ENCODE data around the gene METTL2A. TPM values are rescaled to one million over a fixed set of nuclear protein-coding genes. Genes with fewer than 3 reads are reported as not detected.
"Not testable (repeated sequence)": the region's sequence is repeated elsewhere in the genome, so short reads cannot be mapped to it uniquely, and the experiment has no call there.

Gene METTL2A, protein sequence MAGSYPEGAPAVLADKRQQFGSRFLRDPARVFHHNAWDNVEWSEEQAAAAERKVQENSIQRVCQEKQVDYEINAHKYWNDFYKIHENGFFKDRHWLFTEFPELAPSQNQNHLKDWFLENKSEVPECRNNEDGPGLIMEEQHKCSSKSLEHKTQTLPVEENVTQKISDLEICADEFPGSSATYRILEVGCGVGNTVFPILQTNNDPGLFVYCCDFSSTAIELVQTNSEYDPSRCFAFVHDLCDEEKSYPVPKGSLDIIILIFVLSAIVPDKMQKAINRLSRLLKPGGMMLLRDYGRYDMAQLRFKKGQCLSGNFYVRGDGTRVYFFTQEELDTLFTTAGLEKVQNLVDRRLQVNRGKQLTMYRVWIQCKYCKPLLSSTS
- total RNA-seq (10 to 100 TPM; 28.3 to 36.0 TPM), polyA plus RNA-seq (ENCODE audit: insufficient read length in 2 of 2) (10 to 100 TPM; 29.7 to 36.0 TPM)
- long read RNA-seq, donor 1, transcript METTL2A-201 (9 exons, 2,537 nt): major isoform, 7 of 13 reads
- long read RNA-seq, donor 1, transcript METTL2A-202 (8 exons, 1,556 nt): minor isoform, 6 of 13 reads
- long read RNA-seq, donor 1, partial matches to known transcripts: 0 of 13 reads
- long read RNA-seq, donor 1, other reads (novel, unspliced or antisense): 0 of 13 reads
- long read RNA-seq, donor 2, partial matches to known transcripts: 0 of 2 reads
- long read RNA-seq, donor 2, other reads (novel, unspliced or antisense): 0 of 2 reads
- long read RNA-seq, donor 3, partial matches to known transcripts: 0 of 4 reads
- long read RNA-seq, donor 3, other reads (novel, unspliced or antisense): 0 of 4 reads
- long read RNA-seq, donor 4, transcript METTL2A-201 (9 exons, 2,537 nt): major isoform, 6 of 8 reads
- long read RNA-seq, donor 4, partial matches to known transcripts: 0 of 8 reads
- long read RNA-seq, donor 4, other reads (novel, unspliced or antisense): 0 of 8 reads

GRCh38 chr17:62423647-62424461 lies at the start of gene METTL2A:
METTL2A (plus strand) TSS chr17:62423897; CDS start chr17:62423903, 6 bp downstream.
- H3K4me1 ChIP-seq (ENCODE audit: control insufficient read depth, insufficient read depth, low read length); H3K36me3 ChIP-seq (ENCODE audit: control insufficient read depth, insufficient read depth, low read length); H3K27me3 ChIP-seq (ENCODE audit: control insufficient read depth, insufficient read depth, low read length); H3K9me3 ChIP-seq (ENCODE audit: control insufficient read depth, insufficient read depth, low read length): not testable (repeated sequence)
- DNase-seq (ENCODE audit: low read depth in 4 of 6, low spot score in 6 of 6): peak; percentile 58 to 96 (median 72)
- H3K27ac ChIP-seq (ENCODE audit: low read depth, low read length): peak within 1 kb of the TSS; percentile 35
- peak within 1 kb of the TSS; percentile 69 for H3K4me3 ChIP-seq (ENCODE audit: low read depth, low read length)
- under 1% methylated on average over 58 of the region's 58 CpGs for WGBS (ENCODE audit: insufficient coverage)

GRCh38 chr17:62380253-62380652 lies 43.4 kb upstream of the METTL2A start, which contains the start of gene EFCAB3:
EFCAB3 (plus strand) TSS chr17:62380553; CDS start chr17:62382980, 2,427 bp downstream.
- Histone ChIP-seq H3K27ac (ENCODE audit: low read depth, low read length) (no peak within 1 kb of the TSS), H3K27me3 (ENCODE audit: control insufficient read depth, insufficient read depth, low read length) (no peaks in the 10 kb centered on the region), H3K4me1 (ENCODE audit: control insufficient read depth, insufficient read depth, low read length) (no peaks in the 10 kb centered on the region), H3K4me3 (ENCODE audit: low read depth, low read length) (no peak within 1 kb of the TSS), H3K36me3 (ENCODE audit: control insufficient read depth, insufficient read depth, low read length) (no peaks in the 10 kb centered on the region), H3K9me3 (ENCODE audit: control insufficient read depth, insufficient read depth, low read length) (no peaks in the 10 kb centered on the region)
- no CpG with 5 or more reads among the region's 3 CpGs for WGBS (ENCODE audit: insufficient coverage)
- DNase-seq (ENCODE audit: low read depth in 4 of 6, low spot score in 6 of 6): no peak

GRCh38 chr17:62381561-62381960 lies 42.1 kb upstream of the METTL2A start:
- Histone ChIP-seq H3K36me3 (ENCODE audit: control insufficient read depth, insufficient read depth, low read length) (no peaks in the 10 kb centered on the region), H3K4me3 (ENCODE audit: low read depth, low read length) (no peak overlapping the region), H3K27ac (ENCODE audit: low read depth, low read length) (no peak overlapping the region), H3K27me3 (ENCODE audit: control insufficient read depth, insufficient read depth, low read length) (no peaks in the 10 kb centered on the region), H3K4me1 (ENCODE audit: control insufficient read depth, insufficient read depth, low read length) (no peaks in the 10 kb centered on the region), H3K9me3 (ENCODE audit: control insufficient read depth, insufficient read depth, low read length) (no peaks in the 10 kb centered on the region)
- no peak for DNase-seq (ENCODE audit: low read depth in 4 of 6, low spot score in 6 of 6)
- WGBS (ENCODE audit: insufficient coverage): 91% methylated on average over 17 of the region's 18 CpGs

- WGBS (ENCODE audit: insufficient coverage): no CpG with 5 or more reads among the region's 1 CpG
- H3K4me1 ChIP-seq (ENCODE audit: control insufficient read depth, insufficient read depth, low read length): no peaks in the 10 kb centered on the region
- H3K4me3 ChIP-seq (ENCODE audit: low read depth, low read length): no peak overlapping the region
- no peak overlapping the region for H3K27ac ChIP-seq (ENCODE audit: low read depth, low read length)
- no peaks in the 10 kb centered on the region for H3K9me3 ChIP-seq (ENCODE audit: control insufficient read depth, insufficient read depth, low read length)
- H3K36me3 ChIP-seq (ENCODE audit: control insufficient read depth, insufficient read depth, low read length): no peaks in the 10 kb centered on the region
- DNase-seq (ENCODE audit: low read depth in 4 of 6, low spot score in 6 of 6): no peak
- H3K27me3 ChIP-seq (ENCODE audit: control insufficient read depth, insufficient read depth, low read length): no peaks in the 10 kb centered on the region
Observed at GRCh38 chr17:62388856-62389255, 34.8 kb upstream of the METTL2A start.

- Histone ChIP-seq H3K4me1 (ENCODE audit: control insufficient read depth, insufficient read depth, low read length) (no peaks in the 10 kb centered on the region), H3K4me3 (ENCODE audit: low read depth, low read length) (no peak overlapping the region), H3K27ac (ENCODE audit: low read depth, low read length) (no peak overlapping the region), H3K9me3 (ENCODE audit: control insufficient read depth, insufficient read depth, low read length) (no peaks in the 10 kb centered on the region), H3K36me3 (ENCODE audit: control insufficient read depth, insufficient read depth, low read length) (no peaks in the 10 kb centered on the region), H3K27me3 (ENCODE audit: control insufficient read depth, insufficient read depth, low read length) (no peaks in the 10 kb centered on the region)
- DNase-seq (ENCODE audit: low read depth in 4 of 6, low spot score in 6 of 6): no peak
- WGBS (ENCODE audit: insufficient coverage): no CpG with 5 or more reads among the region's 1 CpG
Observed at GRCh38 chr17:62392908-62393307, 30.8 kb upstream of the METTL2A start.

GRCh38 chr17:62398891-62399290 lies 24.8 kb upstream of the METTL2A start:
- DNase-seq (ENCODE audit: low read depth in 4 of 6, low spot score in 6 of 6): no peak
- WGBS (ENCODE audit: insufficient coverage): no CpG with 5 or more reads among the region's 1 CpG
- no peaks in the 10 kb centered on the region for H3K4me1 ChIP-seq (ENCODE audit: control insufficient read depth, insufficient read depth, low read length)
- H3K27ac ChIP-seq (ENCODE audit: low read depth, low read length): no peak overlapping the region
- H3K9me3 ChIP-seq (ENCODE audit: control insufficient read depth, insufficient read depth, low read length): no peaks in the 10 kb centered on the region
- no peaks in the 10 kb centered on the region for H3K27me3 ChIP-seq (ENCODE audit: control insufficient read depth, insufficient read depth, low read length)
- H3K4me3 ChIP-seq (ENCODE audit: low read depth, low read length): no peak overlapping the region
- H3K36me3 ChIP-seq (ENCODE audit: control insufficient read depth, insufficient read depth, low read length): no peaks in the 10 kb centered on the region

DNA sequence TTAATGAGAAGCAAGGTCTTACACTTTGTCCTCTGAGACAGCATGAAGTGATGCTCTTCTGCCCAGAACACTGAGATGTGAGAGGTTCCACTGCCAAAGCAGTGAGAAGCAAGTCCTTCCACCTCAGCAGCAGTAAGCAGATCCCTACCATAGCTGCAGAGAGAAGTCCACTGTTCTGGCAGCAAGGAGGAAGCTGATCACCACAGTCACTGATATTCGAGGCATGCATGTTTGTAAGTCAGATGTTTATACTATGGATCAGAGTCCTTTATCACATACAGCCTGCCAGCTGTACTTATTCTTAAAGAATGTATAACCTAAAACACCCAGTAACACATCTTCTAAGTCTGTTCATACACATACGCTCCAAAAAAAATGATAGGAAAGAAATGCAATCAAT lies 18.2 kb upstream of the METTL2A start:
- Histone ChIP-seq H3K27me3 (ENCODE audit: control insufficient read depth, insufficient read depth, low read length) (no peaks in the 10 kb centered on the region), H3K9me3 (ENCODE audit: control insufficient read depth, insufficient read depth, low read length) (no peaks in the 10 kb centered on the region), H3K4me1 (ENCODE audit: control insufficient read depth, insufficient read depth, low read length) (no peaks in the 10 kb centered on the region), H3K36me3 (ENCODE audit: control insufficient read depth, insufficient read depth, low read length) (no peaks in the 10 kb centered on the region), H3K27ac (ENCODE audit: low read depth, low read length) (no peak overlapping the region), H3K4me3 (ENCODE audit: low read depth, low read length) (no peak overlapping the region)
- DNase-seq (ENCODE audit: low read depth in 4 of 6, low spot score in 6 of 6): no peak
- WGBS (ENCODE audit: insufficient coverage): no CpG with 5 or more reads among the region's 2 CpGs

- WGBS (ENCODE audit: insufficient coverage): no CpG with 5 or more reads among the region's 1 CpG
- H3K4me1 ChIP-seq (ENCODE audit: control insufficient read depth, insufficient read depth, low read length); H3K36me3 ChIP-seq (ENCODE audit: control insufficient read depth, insufficient read depth, low read length); H3K27ac ChIP-seq (ENCODE audit: low read depth, low read length); DNase-seq (ENCODE audit: low read depth in 4 of 6, low spot score in 6 of 6); H3K9me3 ChIP-seq (ENCODE audit: control insufficient read depth, insufficient read depth, low read length); H3K4me3 ChIP-seq (ENCODE audit: low read depth, low read length); H3K27me3 ChIP-seq (ENCODE audit: control insufficient read depth, insufficient read depth, low read length): not testable (repeated sequence)
Observed at GRCh38 chr17:62413090-62413489, 10.6 kb upstream of the METTL2A start.

- H3K27ac ChIP-seq (ENCODE audit: low read depth, low read length); DNase-seq (ENCODE audit: low read depth in 4 of 6, low spot score in 6 of 6); H3K9me3 ChIP-seq (ENCODE audit: control insufficient read depth, insufficient read depth, low read length); H3K4me3 ChIP-seq (ENCODE audit: low read depth, low read length); H3K27me3 ChIP-seq (ENCODE audit: control insufficient read depth, insufficient read depth, low read length); H3K4me1 ChIP-seq (ENCODE audit: control insufficient read depth, insufficient read depth, low read length): not testable (repeated sequence)
- no CpG with 5 or more reads among the region's 2 CpGs for WGBS (ENCODE audit: insufficient coverage)
- peaks cover 13% of the 10 kb centered on the region for H3K36me3 ChIP-seq (ENCODE audit: control insufficient read depth, insufficient read depth, low read length)
Observed at GRCh38 chr17:62426214-62426613, 2.5 kb downstream of the METTL2A start.

Data from spinal cord (tissue), 10 donors.